Osteocyte (in vitro differentiated cells): Measurements from ENCODE around the gene PRSS3. TPM values are rescaled to one million over a fixed set of nuclear protein-coding genes. Genes with fewer than 3 reads are reported as not detected.
A peak's percentile ranks its signal among the peaks of the same experiment; 100 is the strongest.
"Not testable (repeated sequence)": the region's sequence is repeated elsewhere in the genome, so short reads cannot be mapped to it uniquely, and the experiment has no call there.

Experiments
- DNase-seq: peaks from one replicate; pipeline ENCODE4 v3.0.0; 2021; ENCODE audit warnings: mixed read lengths; ENCODE audit not compliant: unreplicated experiment; ENCODE audit errors: extremely low spot score
- H3K27ac Mint-ChIP-seq: one replicate; pipeline ENCODE4 v1.8.0; 2021; ENCODE audit warnings: mild to moderate bottlenecking, mixed read lengths; ENCODE audit not compliant: unreplicated experiment
- H3K27me3 Mint-ChIP-seq: one replicate; pipeline ENCODE4 v1.8.0; 2021; ENCODE audit warnings: mixed read lengths; ENCODE audit not compliant: unreplicated experiment
- H3K36me3 Mint-ChIP-seq: one replicate; pipeline ENCODE4 v1.8.0; 2021; ENCODE audit warnings: mixed read lengths; ENCODE audit not compliant: unreplicated experiment
- H3K4me1 Mint-ChIP-seq: one replicate; pipeline ENCODE4 v1.8.0; 2021; ENCODE audit warnings: mixed read lengths; ENCODE audit not compliant: unreplicated experiment
- H3K4me3 Mint-ChIP-seq: one replicate; pipeline ENCODE4 v1.8.0; 2021; ENCODE audit warnings: mild to moderate bottlenecking, moderate library complexity, mixed read lengths; ENCODE audit not compliant: unreplicated experiment
- H3K9me3 Mint-ChIP-seq: one replicate; pipeline ENCODE4 v1.8.0; 2021; ENCODE audit warnings: mixed read lengths; ENCODE audit not compliant: unreplicated experiment
- total RNA-seq: library from RNA; stranded (reverse); gene quantifications from 2 replicates; pipeline ENCODE4 v1.2.1, GENCODE V29; 2021
- TF ChIP-seq, protein P1 (sequence below): fragments of 200-600 bp; sonication (generic); IDR thresholded peaks from 2 replicates; pipeline ENCODE4 v1.5.0; 2021; ENCODE audit warnings: antibody characterized with exemption, mild to moderate bottlenecking, moderate library complexity

The PRSS3 gene
- total RNA-seq, 1 donor from 2014 or later: not detected

DNA sequence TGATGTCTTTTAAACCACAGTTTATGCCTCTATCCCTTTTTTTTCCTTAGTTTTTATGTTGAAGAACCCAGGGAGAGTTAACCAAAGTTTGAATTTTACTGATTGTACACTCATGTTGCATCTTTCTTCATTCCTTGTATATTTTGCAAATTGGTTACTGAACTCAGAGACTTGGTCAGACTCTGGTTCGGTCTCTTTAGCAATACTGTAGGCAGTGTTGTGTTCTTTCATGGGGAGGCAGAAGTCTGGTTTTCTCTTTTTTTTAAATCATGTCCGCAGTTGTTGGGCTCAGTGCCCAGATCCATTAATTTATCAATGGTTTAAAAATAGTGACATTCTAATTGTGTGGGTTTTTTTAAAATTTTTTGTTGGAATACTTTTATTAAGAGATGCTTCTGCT, 45.0 kb downstream of the PRSS3 start:
- H3K36me3 Mint-ChIP-seq: peaks cover 2% of the 10 kb centered on the region
- no peak overlapping the region for H3K4me3 Mint-ChIP-seq
- DNase-seq: no peak
- H3K4me1 Mint-ChIP-seq: peaks cover 43% of the 10 kb centered on the region
- H3K27me3 Mint-ChIP-seq: no peaks in the 10 kb centered on the region
- peak overlapping the region; percentile 27 for H3K27ac Mint-ChIP-seq
- TF ChIP-seq, protein P1, sequence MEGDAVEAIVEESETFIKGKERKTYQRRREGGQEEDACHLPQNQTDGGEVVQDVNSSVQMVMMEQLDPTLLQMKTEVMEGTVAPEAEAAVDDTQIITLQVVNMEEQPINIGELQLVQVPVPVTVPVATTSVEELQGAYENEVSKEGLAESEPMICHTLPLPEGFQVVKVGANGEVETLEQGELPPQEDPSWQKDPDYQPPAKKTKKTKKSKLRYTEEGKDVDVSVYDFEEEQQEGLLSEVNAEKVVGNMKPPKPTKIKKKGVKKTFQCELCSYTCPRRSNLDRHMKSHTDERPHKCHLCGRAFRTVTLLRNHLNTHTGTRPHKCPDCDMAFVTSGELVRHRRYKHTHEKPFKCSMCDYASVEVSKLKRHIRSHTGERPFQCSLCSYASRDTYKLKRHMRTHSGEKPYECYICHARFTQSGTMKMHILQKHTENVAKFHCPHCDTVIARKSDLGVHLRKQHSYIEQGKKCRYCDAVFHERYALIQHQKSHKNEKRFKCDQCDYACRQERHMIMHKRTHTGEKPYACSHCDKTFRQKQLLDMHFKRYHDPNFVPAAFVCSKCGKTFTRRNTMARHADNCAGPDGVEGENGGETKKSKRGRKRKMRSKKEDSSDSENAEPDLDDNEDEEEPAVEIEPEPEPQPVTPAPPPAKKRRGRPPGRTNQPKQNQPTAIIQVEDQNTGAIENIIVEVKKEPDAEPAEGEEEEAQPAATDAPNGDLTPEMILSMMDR: no peak
- H3K9me3 Mint-ChIP-seq: no peaks in the 10 kb centered on the region

DNA sequence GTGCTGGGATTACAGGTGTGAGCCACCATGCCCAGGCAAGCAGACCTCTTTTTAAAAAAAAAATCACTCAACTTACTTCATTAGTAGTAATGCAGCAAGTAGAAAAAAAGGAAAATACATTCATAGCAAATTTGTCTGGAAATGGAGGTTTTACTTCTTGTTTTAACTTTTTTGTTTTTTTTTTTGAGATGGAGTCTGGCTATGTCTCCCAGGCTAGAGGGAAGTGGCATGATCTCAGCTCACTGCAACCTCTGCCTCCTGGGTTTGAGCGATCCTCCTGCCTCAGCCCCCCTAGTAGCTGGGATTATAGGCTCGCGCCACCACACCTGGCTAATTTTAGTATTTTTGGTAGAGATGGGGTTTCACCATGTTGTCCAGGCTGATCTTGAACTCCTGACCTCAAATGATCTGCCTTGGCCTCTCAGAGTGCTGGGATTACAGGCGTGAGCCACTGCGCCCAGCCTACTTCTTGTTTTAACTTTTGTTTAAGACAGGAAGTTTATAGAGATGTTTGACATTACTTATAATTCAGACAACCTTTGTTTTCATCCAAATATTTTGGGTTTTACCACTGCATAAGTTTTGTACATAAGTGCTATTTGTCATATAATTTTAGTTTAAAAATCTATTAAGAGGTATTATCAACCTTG, 48.1 kb downstream of the PRSS3 start:
- DNase-seq: no peak
- H3K27ac Mint-ChIP-seq: no peak overlapping the region
- H3K27me3 Mint-ChIP-seq: no peaks in the 10 kb centered on the region

GRCh38 chr9:33846231-33846630, 50.9 kb downstream of the PRSS3 start:
- H3K27ac Mint-ChIP-seq: no peak overlapping the region
- TF ChIP-seq, protein P1: no peak

More for the DNA sequence above, 48.1 kb downstream of the PRSS3 start:
- H3K9me3 Mint-ChIP-seq: no peaks in the 10 kb centered on the region
- TF ChIP-seq, protein P1: no peak
- H3K4me1 Mint-ChIP-seq: peaks cover 42% of the 10 kb centered on the region
- no peak overlapping the region for H3K4me3 Mint-ChIP-seq
- H3K36me3 Mint-ChIP-seq: peaks cover 2% of the 10 kb centered on the region

DNA sequence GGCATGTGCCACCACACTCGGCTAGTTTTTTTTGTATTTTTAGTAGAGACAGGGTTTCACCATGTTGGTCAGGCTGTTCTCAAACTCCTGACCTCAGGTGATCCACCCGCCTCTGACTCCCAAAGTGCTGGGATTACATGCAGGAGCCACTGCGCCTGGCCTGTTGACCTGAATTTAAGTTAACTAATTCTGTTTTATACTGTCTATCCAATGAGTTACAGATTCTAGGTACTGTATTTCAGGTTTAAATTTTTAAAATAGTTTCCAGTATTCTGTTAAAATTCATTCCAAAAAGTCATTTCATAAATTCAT, 52.5 kb downstream of the PRSS3 start:
- DNase-seq: peak; percentile 6
- H3K4me1 Mint-ChIP-seq: peaks cover 45% of the 10 kb centered on the region
- H3K27ac Mint-ChIP-seq, H3K27me3 Mint-ChIP-seq, H3K9me3 Mint-ChIP-seq, H3K4me3 Mint-ChIP-seq, H3K36me3 Mint-ChIP-seq: not testable (repeated sequence)

More at GRCh38 chr9:33846231-33846630, 50.9 kb downstream of the PRSS3 start:
- no peaks in the 10 kb centered on the region for H3K36me3 Mint-ChIP-seq
- H3K27me3 Mint-ChIP-seq: no peaks in the 10 kb centered on the region
- no peaks in the 10 kb centered on the region for H3K9me3 Mint-ChIP-seq
- no peak for DNase-seq
- H3K4me1 Mint-ChIP-seq: peaks cover 45% of the 10 kb centered on the region
- H3K4me3 Mint-ChIP-seq: no peak overlapping the region

Other genes starting within 250 kb of the PRSS3 start
- gene UBE2R2, start 21.6 kb downstream of the PRSS3 start, total RNA-seq: 48.1 and 49.1 TPM in 2 replicates